Activated naive CD4-positive, alpha-beta T cell treated with anti-CD3 and anti-CD28 coated beads, Interleukin-2, amount 10 ng/mL, durations not matched to agents 7 days and 5 days (primary cell): ENCODE data around the gene GOLGA8B.
"Not testable (repeated sequence)": the region's sequence is repeated elsewhere in the genome, so short reads cannot be mapped to it uniquely, and the experiment has no call there.

Experiments used
- CTCF ChIA-PET: fragments of 350-600 bp; sonication (Branson Sonifier 250); formaldehyde crosslinking; loops from one replicate; lab custom pipeline; 2021; ENCODE audit warnings: antibody characterized with exemption; lab: Charles Lee
- DNase-seq: peaks from one replicate; pipeline ENCODE4 v3.0.0-alpha.2; 2020
- H3K27ac Mint-ChIP-seq: one replicate; pipeline ENCODE4 v1.8.0; 2021; ENCODE audit warnings: mild to moderate bottlenecking, moderate library complexity, mixed read lengths
- H3K27me3 Mint-ChIP-seq: one replicate; pipeline ENCODE4 v1.8.0; 2021; ENCODE audit warnings: mild to moderate bottlenecking, mixed read lengths
- H3K36me3 Mint-ChIP-seq: one replicate; pipeline ENCODE4 v1.8.0; 2021; ENCODE audit warnings: mixed read lengths
- H3K4me1 Mint-ChIP-seq: one replicate; pipeline ENCODE4 v1.8.0; 2021; ENCODE audit warnings: mixed read lengths
- H3K4me3 Mint-ChIP-seq: one replicate; pipeline ENCODE4 v1.8.0; 2021; ENCODE audit warnings: mild to moderate bottlenecking, moderate library complexity, mixed read lengths
- H3K9me3 Mint-ChIP-seq: one replicate; pipeline ENCODE4 v1.8.0; 2021; ENCODE audit warnings: mixed read lengths

Gene GOLGA8B

DNA sequence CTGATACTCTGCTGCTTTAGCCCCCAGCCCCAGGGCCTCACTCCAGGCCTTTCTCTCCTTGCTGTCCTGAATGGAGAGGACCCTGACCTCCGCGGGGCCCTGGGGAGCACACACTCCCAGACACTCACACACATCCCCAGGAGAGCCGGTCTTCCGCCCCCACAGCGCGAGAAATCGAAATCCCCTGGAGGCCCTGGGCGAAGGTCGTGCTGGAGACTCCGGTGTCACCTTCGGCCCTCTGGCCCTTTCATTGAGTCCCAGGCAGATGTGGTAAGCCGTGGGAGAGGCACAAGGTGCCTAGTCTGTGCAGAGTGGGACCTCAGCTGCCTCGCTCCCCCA is 848 bp upstream of the GOLGA8B start:
- CTCF ChIA-PET = interaction anchor here (1.7 kb wide), 1 partner anchor 475 kb away, joined by 6 read pairs; no protein-coding TSS in a partner anchor
- Mint-ChIP-seq H3K27me3 (peaks cover 22% of the 10 kb centered on the region), H3K36me3 (peaks cover 3% of the 10 kb centered on the region), H3K27ac (no peak overlapping the region), H3K4me1 (peaks cover 40% of the 10 kb centered on the region), H3K9me3 (no peaks in the 10 kb centered on the region), H3K4me3 (peak overlapping the region; percentile 82)
- DNase-seq = peak; percentile 26

DNA sequence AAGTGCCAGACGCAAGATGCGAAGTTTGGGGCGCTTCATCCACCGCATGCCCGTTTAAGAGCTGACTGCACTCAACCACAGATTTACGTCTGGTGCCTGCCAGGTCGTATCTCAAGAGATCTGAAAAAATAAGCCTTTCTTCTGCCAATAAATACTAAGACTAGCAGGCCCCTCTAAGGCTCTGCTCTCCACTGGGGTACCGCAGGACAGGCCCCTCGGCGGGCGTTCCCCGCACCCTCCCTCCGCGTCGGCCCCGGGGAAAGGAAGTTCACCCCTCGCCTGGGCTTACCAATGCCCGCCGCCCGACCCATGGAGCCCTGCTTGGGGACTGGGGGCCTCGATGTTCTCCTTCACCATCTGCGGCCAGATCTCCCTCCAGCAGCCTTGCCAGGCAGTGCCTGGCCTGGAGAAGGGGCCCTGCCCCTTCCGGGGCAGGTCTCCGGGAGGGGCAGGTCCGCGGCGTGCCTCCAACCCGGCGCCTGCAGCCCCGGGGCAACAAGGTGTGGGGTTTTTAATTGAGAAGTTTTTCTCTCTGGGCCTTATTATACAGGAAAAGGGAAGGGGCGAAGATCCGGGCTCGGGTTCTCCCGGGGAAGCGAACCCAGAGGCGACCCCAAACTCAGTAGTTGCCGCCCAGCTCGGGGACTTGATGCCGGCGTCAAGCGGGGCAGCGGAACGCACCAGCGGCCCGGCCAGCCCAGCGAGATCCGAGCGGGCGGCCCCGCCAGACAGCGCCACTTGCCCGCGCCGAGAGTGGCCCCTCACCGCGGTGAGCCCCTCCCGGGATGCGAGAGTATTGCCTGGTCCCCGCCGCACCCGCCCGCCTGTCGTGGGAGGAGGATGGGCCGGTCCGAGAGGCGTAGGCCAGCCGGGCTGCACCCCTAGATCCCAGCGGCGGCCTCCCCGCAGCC is 735 bp downstream of the GOLGA8B start:
- Mint-ChIP-seq H3K27me3 (peaks cover 15% of the 10 kb centered on the region), H3K9me3 (no peaks in the 10 kb centered on the region)

GRCh38 chr15:34581687-34582460 is 1.6 kb downstream of the GOLGA8B start:
- H3K9me3 Mint-ChIP-seq, DNase-seq, H3K36me3 Mint-ChIP-seq, CTCF ChIA-PET: not testable (repeated sequence)
- H3K27ac Mint-ChIP-seq = peak overlapping the region; percentile 84
- peak overlapping the region; percentile 88 for H3K4me3 Mint-ChIP-seq
- H3K27me3 Mint-ChIP-seq = peaks cover 15% of the 10 kb centered on the region
- H3K4me1 Mint-ChIP-seq = peaks cover 51% of the 10 kb centered on the region

More for the DNA sequence above, 735 bp downstream of the GOLGA8B start:
- CTCF ChIA-PET = interaction anchor here (1.0 to 1.7 kb wide), 4 partner anchors 215 to 473 kb away, joined by 3 to 6 read pairs (median 4); partner anchors contain the start of gene LPCAT4
- H3K27ac Mint-ChIP-seq = peak overlapping the region; percentile 84
- H3K4me1 Mint-ChIP-seq = peaks cover 45% of the 10 kb centered on the region
- peaks cover 3% of the 10 kb centered on the region for H3K36me3 Mint-ChIP-seq
- DNase-seq = peak; percentile 59
- peak overlapping the region; percentile 88 for H3K4me3 Mint-ChIP-seq

DNA sequence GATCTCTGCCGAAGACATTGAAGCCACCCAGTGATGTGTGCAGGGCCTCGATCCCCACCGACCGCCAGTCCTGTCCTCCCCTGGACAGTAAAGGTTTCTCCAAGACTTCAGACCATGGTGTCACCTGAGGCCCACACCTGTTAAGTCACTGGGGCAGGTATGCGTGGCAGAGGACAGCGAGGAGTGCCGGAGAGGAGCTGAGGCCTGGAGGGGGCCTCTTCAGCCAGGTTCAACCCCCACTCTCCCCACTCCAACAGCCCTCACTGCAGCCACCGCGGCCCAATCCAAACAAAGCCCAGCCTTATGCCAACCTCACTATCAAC is 2.4 kb downstream of the GOLGA8B start:
- H3K27ac Mint-ChIP-seq = no peak overlapping the region
- no peak for DNase-seq
- H3K4me1 Mint-ChIP-seq = peaks cover 52% of the 10 kb centered on the region
- peak overlapping the region; percentile 88 for H3K4me3 Mint-ChIP-seq
- peaks cover 15% of the 10 kb centered on the region for H3K27me3 Mint-ChIP-seq
- no peaks in the 10 kb centered on the region for H3K9me3 Mint-ChIP-seq
- CTCF ChIA-PET = no interaction called here
- peaks cover 5% of the 10 kb centered on the region for H3K36me3 Mint-ChIP-seq

DNA sequence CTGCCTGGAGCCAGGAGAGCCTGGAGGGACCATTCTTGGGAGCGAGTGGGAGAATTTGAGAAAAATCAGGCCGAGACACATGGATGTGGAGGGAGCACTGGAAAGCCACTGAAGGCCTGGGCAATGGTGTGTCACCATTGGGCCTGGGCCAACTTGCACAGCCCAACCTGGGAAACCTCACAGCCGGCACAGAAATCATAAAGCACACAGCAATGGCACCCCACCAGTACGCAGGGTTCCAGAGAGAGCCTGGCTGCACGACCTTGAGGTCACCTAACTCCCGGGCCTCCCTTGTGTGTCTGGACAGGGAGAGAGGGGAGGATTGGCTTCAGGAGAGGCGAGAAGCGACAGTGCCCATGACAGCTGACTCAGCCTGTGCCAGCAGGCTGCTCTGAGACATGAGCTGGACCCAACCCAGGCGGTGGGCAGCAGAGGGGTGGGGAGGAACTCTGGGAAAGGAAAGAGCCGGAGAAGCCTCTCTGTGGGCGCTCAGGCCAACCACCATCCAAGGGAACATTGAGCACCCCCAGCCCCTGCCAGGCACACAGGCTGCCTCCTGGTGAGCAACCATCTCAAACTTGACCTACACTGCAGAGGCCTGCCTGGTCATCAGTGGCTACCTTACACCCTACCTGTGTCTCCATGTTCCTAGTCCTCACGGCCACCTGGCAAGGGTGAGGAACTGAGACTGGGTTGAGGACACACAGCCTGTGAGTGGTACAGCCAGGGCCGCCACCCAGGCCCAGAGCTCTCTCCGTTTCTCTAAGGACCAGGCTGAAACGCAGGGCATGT is 3.0 kb downstream of the GOLGA8B start:
- H3K36me3 Mint-ChIP-seq, DNase-seq, H3K27ac Mint-ChIP-seq, H3K9me3 Mint-ChIP-seq, CTCF ChIA-PET: not testable (repeated sequence)
- Mint-ChIP-seq H3K27me3 (peaks cover 15% of the 10 kb centered on the region), H3K4me3 (peak overlapping the region; percentile 88), H3K4me1 (peaks cover 52% of the 10 kb centered on the region)

DNA sequence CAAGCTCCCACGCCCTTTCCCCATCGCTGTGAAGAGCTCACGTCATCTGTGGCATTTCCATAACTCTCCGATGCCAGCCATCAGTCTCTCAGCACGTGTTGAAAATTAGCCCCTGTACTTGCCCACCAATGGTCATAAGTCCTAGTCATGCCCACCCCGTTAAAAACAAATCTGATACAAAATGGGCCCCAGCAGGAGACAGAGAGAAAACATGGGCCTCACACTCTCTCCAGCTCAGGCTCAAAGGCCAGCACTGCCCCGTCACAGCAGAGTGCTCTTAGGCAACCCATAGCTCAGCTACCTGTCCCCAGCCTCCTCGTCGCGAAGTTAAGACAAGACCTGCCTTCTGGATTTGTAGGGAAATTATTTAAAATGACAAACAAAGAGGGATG is 5.2 kb downstream of the GOLGA8B start:
- no peak overlapping the region for H3K27ac Mint-ChIP-seq
- no peak for DNase-seq
- H3K4me3 Mint-ChIP-seq = no peak overlapping the region
- CTCF ChIA-PET = interaction anchor here (1.1 kb wide), 1 partner anchor 211 kb away, joined by 5 read pairs; the partner anchor contains the start of gene LPCAT4
- peaks cover 54% of the 10 kb centered on the region for H3K4me1 Mint-ChIP-seq
- H3K9me3 Mint-ChIP-seq = no peaks in the 10 kb centered on the region
- H3K36me3 Mint-ChIP-seq = peaks cover 5% of the 10 kb centered on the region
- no peaks in the 10 kb centered on the region for H3K27me3 Mint-ChIP-seq

GRCh38 chr15:34577658-34578282 is 5.7 kb downstream of the GOLGA8B start:
- not testable (repeated sequence) for H3K36me3 Mint-ChIP-seq, H3K4me3 Mint-ChIP-seq, H3K9me3 Mint-ChIP-seq, H3K27ac Mint-ChIP-seq, H3K27me3 Mint-ChIP-seq, DNase-seq
- CTCF ChIA-PET = interaction anchor here (1.1 kb wide), 1 partner anchor 210 kb away, joined by 5 read pairs; the partner anchor contains the start of gene LPCAT4
- peaks cover 55% of the 10 kb centered on the region for H3K4me1 Mint-ChIP-seq

GRCh38 chr15:34575035-34575434 is 8.4 kb downstream of the GOLGA8B start:
- peaks cover 44% of the 10 kb centered on the region for H3K4me1 Mint-ChIP-seq
- DNase-seq, H3K9me3 Mint-ChIP-seq, H3K27ac Mint-ChIP-seq, CTCF ChIA-PET, H3K4me3 Mint-ChIP-seq, H3K36me3 Mint-ChIP-seq, H3K27me3 Mint-ChIP-seq: not testable (repeated sequence)

GRCh38 chr15:34572921-34573320 is 10.5 kb downstream of the GOLGA8B start:
- H3K4me3 Mint-ChIP-seq, CTCF ChIA-PET, H3K27ac Mint-ChIP-seq, H3K27me3 Mint-ChIP-seq, H3K9me3 Mint-ChIP-seq, H3K36me3 Mint-ChIP-seq, DNase-seq: not testable (repeated sequence)
- peaks cover 25% of the 10 kb centered on the region for H3K4me1 Mint-ChIP-seq

- DNase-seq, H3K27me3 Mint-ChIP-seq, H3K36me3 Mint-ChIP-seq, CTCF ChIA-PET, H3K9me3 Mint-ChIP-seq, H3K27ac Mint-ChIP-seq, H3K4me3 Mint-ChIP-seq: not testable (repeated sequence)
- peaks cover 25% of the 10 kb centered on the region for H3K4me1 Mint-ChIP-seq
Observed at GRCh38 chr15:34572019-34572641, 11.3 kb downstream of the GOLGA8B start.

DNA sequence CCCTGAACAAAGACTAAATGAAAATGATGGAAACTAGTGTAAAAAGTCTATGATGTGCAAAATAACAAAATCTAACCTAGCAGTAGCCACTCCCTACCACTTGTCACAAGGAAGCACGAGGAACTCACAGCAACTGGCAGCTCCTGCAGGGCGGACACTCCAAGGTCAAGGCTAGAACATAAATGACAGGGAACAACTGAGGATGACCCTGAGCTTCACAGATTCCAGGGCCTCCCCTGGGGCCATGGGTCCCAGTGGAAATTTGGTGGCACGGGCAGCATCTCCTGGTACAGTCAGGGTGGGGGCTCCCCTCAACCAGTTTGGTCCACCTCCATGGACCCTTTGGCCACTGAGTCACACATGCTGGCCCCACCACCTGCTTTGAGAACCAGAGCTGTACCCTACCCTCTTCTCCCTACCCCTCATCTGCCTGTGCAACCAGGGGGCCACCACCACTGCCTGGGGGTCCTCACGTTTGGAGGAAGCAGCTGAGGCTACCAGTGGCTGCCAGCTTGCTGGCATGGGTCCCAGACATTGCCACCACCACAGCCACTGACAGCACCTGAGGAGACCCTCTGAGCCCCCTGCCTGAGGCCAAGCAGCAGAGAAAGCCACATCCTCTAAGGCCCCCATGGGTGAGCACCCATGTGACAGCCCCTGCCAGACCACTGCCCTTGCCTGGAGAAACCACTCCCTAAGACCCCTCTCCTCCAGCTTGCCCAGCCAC is 13.6 kb downstream of the GOLGA8B start:
- H3K36me3 Mint-ChIP-seq, CTCF ChIA-PET, H3K27me3 Mint-ChIP-seq, H3K27ac Mint-ChIP-seq, H3K4me3 Mint-ChIP-seq, H3K9me3 Mint-ChIP-seq, DNase-seq: not testable (repeated sequence)
- peaks cover 20% of the 10 kb centered on the region for H3K4me1 Mint-ChIP-seq

DNA sequence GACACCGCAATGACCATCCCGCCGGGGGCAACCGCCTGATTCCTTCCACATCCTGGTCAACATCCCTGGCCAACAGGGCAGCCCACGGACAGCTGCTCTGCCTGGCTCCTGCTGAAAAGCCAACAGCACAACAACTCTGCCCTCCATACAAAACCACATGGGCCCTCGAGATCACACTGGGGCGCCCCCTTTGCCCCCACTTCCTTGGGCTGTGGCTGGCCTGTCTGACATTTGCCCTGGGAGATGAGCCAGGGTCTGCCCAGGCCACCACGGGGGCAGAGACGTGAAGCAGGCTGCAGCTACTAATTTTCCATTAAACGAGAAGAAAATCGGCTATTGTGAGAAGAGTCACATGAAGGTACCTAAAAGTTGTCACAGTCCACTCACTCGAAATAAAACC is 16.3 kb downstream of the GOLGA8B start:
- H3K4me3 Mint-ChIP-seq, DNase-seq, H3K9me3 Mint-ChIP-seq, CTCF ChIA-PET, H3K36me3 Mint-ChIP-seq, H3K27ac Mint-ChIP-seq, H3K27me3 Mint-ChIP-seq: not testable (repeated sequence)
- H3K4me1 Mint-ChIP-seq = peaks cover 14% of the 10 kb centered on the region

- H3K36me3 Mint-ChIP-seq, H3K9me3 Mint-ChIP-seq, H3K4me3 Mint-ChIP-seq, H3K27me3 Mint-ChIP-seq, DNase-seq, H3K4me1 Mint-ChIP-seq, CTCF ChIA-PET: not testable (repeated sequence)
- peak overlapping the region; percentile 5 for H3K27ac Mint-ChIP-seq
Observed at GRCh38 chr15:34564711-34565110, 18.7 kb downstream of the GOLGA8B start.
